ENCODE measurements around the gene CCDC30. TPM values are rescaled to one million over a fixed set of nuclear protein-coding genes. Genes with fewer than 3 reads are reported as not detected.

CCDC30 gene
- total RNA-seq, 1 donor from 2014 or later, result 2.0 TPM

- H2AFZ ChIP-seq (replicated peaks), result no peak overlapping the region
- Mint-ChIP-seq H3K9me3 (no peaks in the 10 kb centered on the region), H3K4me3 (no peak overlapping the region), H3K4me1 (no peaks in the 10 kb centered on the region), H3K27ac (no peak overlapping the region), H3K27me3 (ENCODE audit: insufficient read depth, low read depth) (no peaks in the 10 kb centered on the region), H3K36me3 (no peaks in the 10 kb centered on the region)
- H3K27ac ChIP-seq, result no peak overlapping the region
- no peaks in the 10 kb centered on the region for H3K27me3 ChIP-seq
- no peak overlapping the region for H3K4me2 ChIP-seq
- no peaks in the 10 kb centered on the region for H4K20me1 ChIP-seq (ENCODE audit: low read depth)
- H3K36me3 ChIP-seq, result no peaks in the 10 kb centered on the region
- H3K4me1 ChIP-seq, result no peaks in the 10 kb centered on the region
- no peaks in the 10 kb centered on the region for H3K9me3 ChIP-seq (ENCODE audit: low read depth)
- no peak overlapping the region for H3K4me3 ChIP-seq
- no peak overlapping the region for H3K9ac ChIP-seq
- no peak for DNase-seq (ENCODE audit: low spot score)
- TF ChIP-seq EZH2phosphoT487 (IDR thresholded peaks at IDR 0.05), result no peak
- TF ChIP-seq CTCF (IDR thresholded peaks at IDR 0.05), result no peak
- no peak for TF ChIP-seq EZH2 (IDR thresholded peaks at IDR 0.05)
- H3F3A ChIP-seq (ENCODE audit: low read depth), result no peaks in the 10 kb centered on the region
- no peaks in the 10 kb centered on the region for H3K79me2 ChIP-seq (ENCODE audit: low read depth)
These were observed 88.5 kb downstream of the CCDC30 start for GRCh38 chr1:42551590-42551989.

DNA sequence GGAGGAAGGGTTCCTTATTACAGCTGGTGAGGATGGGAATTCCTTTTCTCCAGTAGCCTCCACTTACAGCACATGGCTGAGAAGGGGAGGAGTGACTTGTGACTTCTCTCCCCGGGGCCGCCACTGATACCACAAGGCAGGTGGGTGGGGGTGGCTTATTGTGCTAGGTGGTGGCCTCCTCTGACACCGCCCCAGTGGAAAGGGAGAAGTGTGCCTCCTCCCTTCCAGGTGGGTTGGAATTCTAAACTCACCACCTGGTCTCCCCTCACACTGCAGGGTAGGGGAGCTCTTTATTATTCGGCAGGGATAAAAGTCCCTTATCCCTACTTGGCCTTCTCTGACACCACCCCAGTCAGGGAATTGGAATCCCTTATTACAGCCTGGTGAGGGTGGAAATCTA lies 89.5 kb downstream of the CCDC30 start:
- Histone ChIP-seq H3F3A (ENCODE audit: low read depth) (no peaks in the 10 kb centered on the region), H3K27me3 (no peaks in the 10 kb centered on the region), H3K9ac (no peak overlapping the region), H3K4me3 (no peak overlapping the region), H3K9me3 (ENCODE audit: low read depth) (no peaks in the 10 kb centered on the region), H3K27ac (no peak overlapping the region), H3K79me2 (ENCODE audit: low read depth) (no peaks in the 10 kb centered on the region), H4K20me1 (ENCODE audit: low read depth) (no peaks in the 10 kb centered on the region), H3K4me1 (no peaks in the 10 kb centered on the region), H2AFZ (replicated peaks) (no peak overlapping the region), H3K36me3 (no peaks in the 10 kb centered on the region), H3K4me2 (no peak overlapping the region)
- H3K36me3 Mint-ChIP-seq, result no peaks in the 10 kb centered on the region
- no peak overlapping the region for H3K27ac Mint-ChIP-seq
- no peaks in the 10 kb centered on the region for H3K9me3 Mint-ChIP-seq
- H3K27me3 Mint-ChIP-seq (ENCODE audit: insufficient read depth, low read depth), result no peaks in the 10 kb centered on the region
- DNase-seq (ENCODE audit: low spot score), result no peak
- no peak overlapping the region for H3K4me3 Mint-ChIP-seq
- no peaks in the 10 kb centered on the region for H3K4me1 Mint-ChIP-seq
- no peak for TF ChIP-seq EZH2phosphoT487 (IDR thresholded peaks at IDR 0.05)

GRCh38 chr1:42557230-42557851 lies 94.3 kb downstream of the CCDC30 start:
- no peaks in the 10 kb centered on the region for H4K20me1 ChIP-seq (ENCODE audit: low read depth)
- Mint-ChIP-seq H3K27me3 (ENCODE audit: insufficient read depth, low read depth) (peaks cover 3% of the 10 kb centered on the region), H3K4me1 (no peaks in the 10 kb centered on the region), H3K27ac (no peak overlapping the region), H3K36me3 (peaks cover 17% of the 10 kb centered on the region), H3K4me3 (no peak overlapping the region), H3K9me3 (peaks cover 6% of the 10 kb centered on the region)
- no peak overlapping the region for H3K27ac ChIP-seq
- no peak overlapping the region for H3K4me2 ChIP-seq
- no peaks in the 10 kb centered on the region for H3K36me3 ChIP-seq
- no peak overlapping the region for H3K9ac ChIP-seq
- H3K4me1 ChIP-seq, result no peaks in the 10 kb centered on the region
- no peaks in the 10 kb centered on the region for H3F3A ChIP-seq (ENCODE audit: low read depth)
- H3K27me3 ChIP-seq, result no peaks in the 10 kb centered on the region
- no peaks in the 10 kb centered on the region for H3K9me3 ChIP-seq (ENCODE audit: low read depth)
- no peak overlapping the region for H2AFZ ChIP-seq (replicated peaks)
- H3K79me2 ChIP-seq (ENCODE audit: low read depth), result no peaks in the 10 kb centered on the region
- no peak for DNase-seq (ENCODE audit: low spot score)
- TF ChIP-seq EZH2phosphoT487 (IDR thresholded peaks at IDR 0.05), result no peak
- H3K4me3 ChIP-seq, result no peak overlapping the region

GRCh38 chr1:42567038-42567437 lies 104.0 kb downstream of the CCDC30 start:
- no peak overlapping the region for H2AFZ ChIP-seq (replicated peaks)
- H3K27me3 Mint-ChIP-seq (ENCODE audit: insufficient read depth, low read depth), result no peaks in the 10 kb centered on the region
- TF ChIP-seq EZH2 (IDR thresholded peaks at IDR 0.05) (no peak), EZH2phosphoT487 (IDR thresholded peaks at IDR 0.05) (no peak), CTCF (IDR thresholded peaks at IDR 0.05) (no peak)
- no peaks in the 10 kb centered on the region for H3K79me2 ChIP-seq (ENCODE audit: low read depth)
- H3K27ac ChIP-seq, result no peak overlapping the region
- no peaks in the 10 kb centered on the region for H3K27me3 ChIP-seq
- no peaks in the 10 kb centered on the region for H3K9me3 Mint-ChIP-seq
- no peaks in the 10 kb centered on the region for H4K20me1 ChIP-seq (ENCODE audit: low read depth)
- H3K9ac ChIP-seq, result no peak overlapping the region
- no peak overlapping the region for H3K4me3 ChIP-seq
- H3K27ac Mint-ChIP-seq, result no peak overlapping the region
- H3K36me3 ChIP-seq, result no peaks in the 10 kb centered on the region
- peaks cover 2% of the 10 kb centered on the region for H3K36me3 Mint-ChIP-seq
- DNase-seq (ENCODE audit: low spot score), result no peak
- H3K4me1 Mint-ChIP-seq, result no peaks in the 10 kb centered on the region
- no peak overlapping the region for H3K4me3 Mint-ChIP-seq
- no peaks in the 10 kb centered on the region for H3K4me1 ChIP-seq
- no peaks in the 10 kb centered on the region for H3K9me3 ChIP-seq (ENCODE audit: low read depth)
- no peaks in the 10 kb centered on the region for H3F3A ChIP-seq (ENCODE audit: low read depth)
- H3K4me2 ChIP-seq, result no peak overlapping the region

Measured in neural progenitor cell (in vitro differentiated cells).